Measurements from ENCODE around the gene ISM1. TPM values are rescaled to one million over a fixed set of nuclear protein-coding genes. Genes with fewer than 3 reads are reported as not detected.

Gene ISM1
- total and polyA plus RNA-seq, 2 experiments from 2014 or later, result 0.15 to 0.63 TPM

- no peak for TF ChIP-seq ZNF114 (CRISPR knock-in tag; IDR thresholded peaks at IDR 0.05)
- TF ChIP-seq NANOG (IDR thresholded peaks at IDR 0.05; ENCODE audit: borderline replicate concordance), result no peak
- TF ChIP-seq EZH2 (IDR thresholded peaks at IDR 0.05; ENCODE audit: low read depth, unreplicated experiment), result no peak
- no peak for TF ChIP-seq ETS1 (IDR thresholded peaks at IDR 0.05)
- no peak for TF ChIP-seq CTCF (conservative IDR thresholded peaks at IDR 0.05; ENCODE audit: low read depth in 2 of 2)
- TF ChIP-seq JUNB (IDR thresholded peaks at IDR 0.05; ENCODE audit: unreplicated experiment), result no peak
- TF ChIP-seq POLR2AphosphoS5 (IDR thresholded peaks at IDR 0.05; ENCODE audit: low read depth), result no peak
- no peak for TF ChIP-seq CREB1 (CRISPR knock-in tag; IDR thresholded peaks at IDR 0.05; ENCODE audit: low read depth)
- no peak for TF ChIP-seq EZH2phosphoT487 (IDR thresholded peaks at IDR 0.05; ENCODE audit: unreplicated experiment)
- no peak for TF ChIP-seq ZNF331 (CRISPR knock-in tag; IDR thresholded peaks at IDR 0.05; ENCODE audit: low read depth)
- TF ChIP-seq REST (IDR thresholded peaks at IDR 0.05; ENCODE audit: unreplicated experiment), result no peak
Observed at GRCh38 chr20:13221313-13221672, 219 bp downstream of the ISM1 start (continued).

GRCh38 chr20:13221673-13222318 lies 722 bp downstream of the ISM1 start:
- Histone ChIP-seq H3K4me2 (peak overlapping the region; percentile 98), H2AFZ (peak overlapping the region; percentile 100), H3F3A (replicated peaks; ENCODE audit: low read depth) (0 out of 2 replicates have a peak, but pooled peaks cover 5% of the 10 kb centered on the region), H3K9me2 (ENCODE audit: insufficient read depth) (no peaks in the 10 kb centered on the region), H3K4me3 (peak overlapping the region; percentile 85), H3K79me2 (replicated peaks; ENCODE audit: insufficient read depth) (no peaks in the 10 kb centered on the region), H3K27me3 (ENCODE audit: insufficient read depth) (peaks cover 74% of the 10 kb centered on the region), H4K20me1 (replicated peaks; ENCODE audit: insufficient read depth) (no peaks in the 10 kb centered on the region), H3K27ac (ENCODE audit: low read depth) (no peak overlapping the region), H3K4me1 (ENCODE audit: insufficient read depth) (peaks cover 14% of the 10 kb centered on the region), H3K36me3 (ENCODE audit: insufficient read depth) (no peaks in the 10 kb centered on the region)
- Mint-ChIP-seq H3K4me1 (peaks cover 17% of the 10 kb centered on the region; the same call in 2 of the 3 replicates), H3K36me3 (ENCODE audit: low read depth) (no peaks in the 10 kb centered on the region; the same call in 1 of the 3 replicates), H3K27ac (no peak overlapping the region), H3K27me3 (ENCODE audit: insufficient read depth, low read depth, poor library complexity) (peaks cover 44% of the 10 kb centered on the region), H3K9me3 (peaks cover 3% of the 10 kb centered on the region; the same call in 1 of the 3 replicates), H3K4me3 (peak overlapping the region; percentile 87)
- ATAC-seq (peak; percentile 62), DNase-seq (ENCODE audit: low spot score) (peak; percentile 83)
- TF ChIP-seq EZH2 (IDR thresholded peaks at IDR 0.05; ENCODE audit: low read depth, unreplicated experiment) (peak; percentile 38), POLR2AphosphoS5 (IDR thresholded peaks at IDR 0.05; ENCODE audit: low read depth) (no peak), ETS1 (IDR thresholded peaks at IDR 0.05) (no peak), ZNF114 (CRISPR knock-in tag; IDR thresholded peaks at IDR 0.05) (no peak), REST (IDR thresholded peaks at IDR 0.05; ENCODE audit: unreplicated experiment) (no peak), CREB1 (CRISPR knock-in tag; IDR thresholded peaks at IDR 0.05; ENCODE audit: low read depth) (peak; percentile 70), NANOG (IDR thresholded peaks at IDR 0.05; ENCODE audit: borderline replicate concordance) (no peak), STAT1 (IDR thresholded peaks at IDR 0.05; ENCODE audit: unreplicated experiment) (no peak)
